Right kidney (tissue), 1 donor: Measurements from ENCODE around the gene KCNH6.

Experiments used
- DNase-seq: peaks from one replicate; pipeline ENCODE4 v3.0.0-alpha.2; 2016

The KCNH6 gene

DNA sequence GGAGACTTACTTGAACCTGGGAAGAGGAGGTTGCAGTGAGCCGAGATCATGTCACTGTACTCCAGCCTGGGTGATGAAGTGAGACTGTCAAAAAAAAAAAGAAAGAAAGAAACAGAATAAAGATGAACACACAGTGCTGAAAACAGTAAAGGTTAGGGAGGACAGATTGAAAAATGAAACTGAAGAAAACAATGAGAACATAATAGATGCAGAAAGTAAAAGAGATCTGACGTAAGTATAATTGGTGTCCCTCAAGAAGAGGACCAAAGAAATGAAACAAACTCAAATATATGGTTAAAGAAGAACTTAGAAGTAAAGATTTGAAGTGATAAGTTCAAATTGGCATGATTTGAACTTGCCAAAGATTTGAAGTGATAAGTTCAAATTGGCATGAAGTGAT, 34.3 kb downstream of the KCNH6 start:
- DNase-seq = no peak

DNA sequence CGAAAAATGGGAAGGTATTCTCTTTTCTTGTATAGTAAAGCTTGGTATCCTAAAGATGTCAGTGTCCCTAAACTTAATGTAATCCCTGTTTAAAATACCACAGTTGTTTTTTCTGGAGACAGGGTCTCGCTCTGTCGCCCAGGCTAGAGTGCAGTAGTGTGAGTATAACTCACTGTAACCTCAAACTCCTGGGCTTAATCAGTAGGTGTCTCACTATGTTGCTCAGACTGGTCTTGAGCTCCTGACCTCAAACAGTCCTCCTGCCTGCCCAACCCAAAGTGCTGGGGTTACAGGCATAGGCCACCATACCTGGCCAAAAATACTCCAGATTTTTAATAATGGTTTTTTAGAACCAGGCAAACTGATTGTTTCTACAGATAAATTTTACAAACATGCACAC, 35.3 kb downstream of the KCNH6 start:
- no peak for DNase-seq

DNA sequence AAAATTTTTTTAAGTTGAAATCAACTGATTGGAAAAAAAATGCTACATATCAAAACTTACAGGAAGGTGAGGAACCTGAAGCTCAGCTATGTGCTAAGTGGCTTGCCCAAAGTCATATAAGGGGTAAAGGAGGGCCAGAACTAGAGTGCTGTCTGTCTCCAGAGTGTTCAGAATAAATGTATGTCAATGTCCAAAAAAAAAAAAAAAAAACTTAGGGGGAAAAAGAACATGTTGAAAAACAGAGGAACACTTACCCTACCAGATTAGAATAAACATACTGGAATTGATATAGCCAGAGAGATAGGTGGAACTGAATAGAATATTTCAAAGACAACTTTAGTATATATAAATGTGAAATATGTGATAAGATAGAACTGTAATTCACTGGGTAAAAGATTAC, 38.7 kb downstream of the KCNH6 start:
- DNase-seq = no peak

DNA sequence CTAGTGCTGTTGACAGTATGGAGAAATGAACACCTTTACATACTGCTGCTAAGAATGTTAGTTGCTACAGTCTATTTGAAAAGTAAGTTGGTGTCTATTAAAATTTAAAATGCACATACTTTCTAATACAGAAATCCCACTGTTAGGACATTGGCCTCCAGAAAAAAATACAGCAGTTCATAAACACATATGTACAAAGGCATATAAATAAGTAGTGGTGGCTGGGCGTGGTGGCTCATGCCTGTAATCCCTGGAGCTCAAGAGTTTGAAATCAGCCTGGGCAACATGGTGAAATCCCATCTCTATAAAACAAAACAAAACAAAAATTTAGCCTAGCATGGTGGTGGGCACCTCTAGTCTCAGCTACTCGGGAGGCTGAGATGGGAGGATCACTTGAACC, 40.2 kb downstream of the KCNH6 start:
- no peak for DNase-seq

DNA sequence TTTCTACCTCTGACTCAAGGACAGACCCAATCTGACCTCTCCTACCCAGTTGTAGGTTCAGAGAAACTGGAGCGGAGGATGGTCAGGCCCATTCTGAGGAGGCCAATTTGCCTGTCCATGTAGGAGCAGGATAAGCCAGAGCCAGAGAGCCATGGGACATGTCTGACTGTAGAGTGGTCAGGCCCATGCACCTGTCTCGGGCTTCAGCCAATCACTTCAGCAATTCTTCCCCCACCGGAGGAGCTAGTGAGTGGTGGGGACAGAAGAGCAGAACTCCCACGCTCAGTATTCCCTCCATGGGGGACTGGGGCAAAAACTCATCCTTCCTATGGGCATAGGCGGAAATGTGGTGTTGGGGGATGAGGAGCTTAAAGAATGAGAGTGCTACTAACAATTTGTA, 41.4 kb downstream of the KCNH6 start:
- DNase-seq = no peak

DNA sequence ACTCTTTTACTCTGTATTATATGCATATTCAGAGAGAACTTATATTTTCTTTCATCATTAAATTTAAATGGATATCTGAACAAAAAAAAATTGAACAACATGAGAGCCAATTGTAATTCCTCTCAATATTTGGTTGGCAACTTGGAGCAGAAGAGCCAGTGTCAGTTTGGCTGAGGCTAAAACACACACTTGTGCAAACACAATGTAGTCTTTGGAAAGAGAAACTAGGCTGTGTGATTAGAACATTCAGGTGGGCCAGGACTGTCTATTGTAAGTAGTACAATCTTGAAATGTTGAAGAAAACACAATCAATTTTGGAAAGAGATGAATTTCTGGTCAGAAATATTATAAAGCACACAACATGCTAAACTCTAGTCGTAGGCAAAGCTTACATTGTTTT, 44.1 kb downstream of the KCNH6 start:
- no peak for DNase-seq

DNA sequence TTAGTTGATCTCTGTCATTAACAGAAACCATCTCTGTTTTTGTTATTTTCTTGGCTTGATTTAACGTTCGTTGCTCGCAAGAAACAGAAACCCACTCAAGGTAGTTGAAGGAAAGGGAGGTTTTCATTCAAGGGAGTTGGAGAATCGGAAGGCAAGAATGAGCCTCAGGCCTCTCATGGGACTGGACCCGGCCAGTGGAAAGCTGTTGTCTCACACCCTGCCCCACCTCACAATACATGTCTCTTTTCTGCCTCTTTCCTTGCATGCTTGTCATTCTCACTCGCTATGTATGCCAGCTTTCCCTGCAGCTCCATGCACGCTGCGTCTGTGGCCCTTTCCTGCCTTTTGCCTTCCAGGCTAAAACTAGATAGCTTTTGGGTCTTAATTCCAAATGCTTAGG, 45.4 kb downstream of the KCNH6 start:
- DNase-seq = no peak

DNA sequence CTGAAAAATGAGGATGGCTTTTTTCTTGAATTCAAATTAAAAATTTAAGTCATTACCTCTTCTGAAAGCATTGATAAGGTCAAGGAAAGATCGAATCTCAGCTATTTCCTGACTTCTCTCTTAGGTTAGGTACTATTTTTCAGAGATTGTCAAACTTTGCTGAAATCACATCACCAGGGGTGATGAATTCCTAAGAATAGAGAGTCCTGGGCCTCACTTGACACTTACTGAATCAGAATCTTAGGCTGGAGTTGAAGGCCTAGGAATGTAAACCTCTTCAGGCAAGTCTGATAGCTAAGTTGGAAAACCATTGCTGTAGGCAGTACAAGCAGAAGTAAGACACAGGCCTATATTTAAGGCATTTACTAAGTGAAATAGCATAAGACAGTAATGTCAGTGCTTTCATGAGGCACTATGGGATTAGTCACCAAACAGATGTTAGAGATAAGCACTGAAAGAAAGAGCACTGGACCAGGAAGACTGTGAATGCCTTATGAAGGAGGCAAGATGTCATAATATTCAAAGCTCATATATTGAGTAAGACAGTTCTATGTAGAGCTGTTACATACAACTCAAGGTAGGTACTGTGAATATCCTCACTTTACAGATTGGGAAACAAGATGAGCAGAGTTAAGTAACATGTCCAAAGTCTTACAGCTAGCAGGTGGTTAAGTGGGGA, 48.6 kb downstream of the KCNH6 start:
- no peak for DNase-seq

DNA sequence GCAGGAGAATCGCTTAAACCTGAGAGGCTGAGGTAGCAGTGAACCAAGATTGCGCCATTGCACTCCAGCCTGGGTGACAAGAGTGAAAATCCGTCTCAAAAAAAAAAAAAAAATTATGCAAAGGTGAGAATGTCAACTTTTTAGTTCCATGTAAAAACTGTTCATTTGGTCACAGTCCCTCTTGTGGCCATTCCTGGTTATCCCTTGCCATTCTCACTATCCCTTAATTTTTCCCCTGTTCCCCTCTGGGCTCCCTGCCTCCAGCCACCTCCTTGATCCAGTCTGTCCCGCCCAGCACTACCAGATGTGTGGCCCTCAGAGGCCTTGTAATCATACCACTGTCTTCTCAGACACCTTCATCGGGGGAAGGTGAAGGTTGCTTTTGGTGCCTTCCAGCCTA, 50.5 kb downstream of the KCNH6 start:
- DNase-seq = no peak

DNA sequence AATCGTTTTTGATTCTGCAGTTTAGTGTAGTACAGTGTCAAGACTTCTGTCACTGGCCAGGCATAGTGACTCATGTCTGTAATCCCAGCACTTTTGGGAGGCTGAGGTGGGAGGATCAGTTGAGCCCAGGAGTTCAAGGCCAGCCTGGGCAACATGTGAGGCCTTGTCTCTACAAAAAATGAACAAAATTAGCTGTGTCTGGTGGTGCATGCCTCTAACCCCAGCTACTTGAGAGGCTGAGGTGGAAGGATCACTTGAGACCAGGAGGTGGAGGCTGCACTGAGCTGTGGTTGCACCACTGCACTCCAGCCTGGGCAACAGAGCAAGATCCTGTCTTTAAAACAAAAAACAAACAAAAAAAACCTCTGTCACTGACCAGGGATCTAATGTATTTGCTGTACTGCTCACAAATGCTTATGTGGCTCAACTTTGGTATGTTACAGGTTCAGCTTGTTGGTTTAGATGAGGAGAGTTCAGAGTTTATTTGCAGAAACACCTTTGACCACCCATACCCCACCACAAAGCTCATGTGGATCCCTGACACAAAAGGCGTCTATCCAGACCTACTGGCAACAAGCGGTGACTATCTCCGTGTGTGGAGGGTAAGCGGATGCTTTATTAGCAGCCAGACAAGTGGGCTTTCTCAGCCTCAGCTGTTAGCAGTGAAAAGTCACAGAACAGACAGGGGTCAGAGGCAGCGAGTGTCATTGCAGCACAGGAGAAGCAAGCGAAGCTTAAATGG, 55.0 kb downstream of the KCNH6 start:
- DNase-seq = no peak

DNA sequence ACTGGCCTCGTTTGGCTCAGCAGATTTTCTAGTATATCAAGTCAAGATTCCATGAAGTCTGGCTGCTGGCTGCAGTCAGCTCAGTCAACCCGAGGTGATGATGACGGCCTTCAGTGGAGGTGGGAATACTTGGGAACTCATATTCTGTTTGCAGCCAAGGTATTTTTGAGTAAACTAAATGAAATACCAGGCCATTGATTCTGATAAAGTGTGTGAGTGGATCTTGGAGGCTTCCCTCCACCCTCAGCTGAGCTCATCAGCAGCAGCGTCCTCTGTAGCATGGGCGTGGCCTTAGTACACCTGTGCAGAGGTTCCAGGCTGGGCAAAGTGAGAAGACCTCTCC, 55.6 kb downstream of the KCNH6 start:
- no peak for DNase-seq

DNA sequence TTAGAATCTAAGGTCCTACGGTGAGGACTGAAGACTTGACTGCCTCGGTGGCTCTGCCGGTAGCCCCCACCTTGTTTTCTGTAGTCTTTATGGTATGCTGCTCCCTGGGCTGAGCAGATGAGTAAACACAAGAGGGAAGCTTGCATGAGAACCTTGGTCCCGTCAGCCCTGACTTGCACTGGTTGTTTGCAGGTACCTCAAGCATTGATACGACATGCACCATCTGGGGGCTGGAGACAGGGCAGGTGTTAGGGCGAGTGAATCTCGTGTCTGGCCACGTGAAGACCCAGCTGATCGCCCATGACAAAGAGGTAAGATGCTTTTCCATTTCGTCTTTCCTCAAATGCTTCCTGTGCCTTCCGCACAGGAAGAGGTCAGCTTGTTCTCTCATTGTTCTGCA, 56.5 kb downstream of the KCNH6 start:
- DNase-seq = no peak

DNA sequence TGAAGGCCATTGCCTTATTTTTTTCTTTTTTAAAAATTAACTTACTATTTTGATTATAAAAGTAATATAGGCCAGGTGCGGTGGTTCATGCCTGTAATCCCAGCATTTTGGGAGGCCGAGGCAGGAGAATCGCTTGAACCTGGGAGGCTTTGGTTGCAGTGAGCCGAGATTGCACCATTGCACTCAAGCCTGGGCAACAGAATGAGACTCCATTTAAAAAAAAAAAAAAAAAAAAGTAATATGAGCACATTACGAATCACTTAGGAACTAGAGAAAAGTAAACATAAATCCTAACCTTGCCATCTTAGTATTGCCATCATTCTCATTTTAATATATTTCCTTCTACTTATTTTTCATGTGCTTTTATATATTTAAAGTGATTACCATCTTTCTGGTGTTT, 64.6 kb downstream of the KCNH6 start:
- DNase-seq = no peak

DNA sequence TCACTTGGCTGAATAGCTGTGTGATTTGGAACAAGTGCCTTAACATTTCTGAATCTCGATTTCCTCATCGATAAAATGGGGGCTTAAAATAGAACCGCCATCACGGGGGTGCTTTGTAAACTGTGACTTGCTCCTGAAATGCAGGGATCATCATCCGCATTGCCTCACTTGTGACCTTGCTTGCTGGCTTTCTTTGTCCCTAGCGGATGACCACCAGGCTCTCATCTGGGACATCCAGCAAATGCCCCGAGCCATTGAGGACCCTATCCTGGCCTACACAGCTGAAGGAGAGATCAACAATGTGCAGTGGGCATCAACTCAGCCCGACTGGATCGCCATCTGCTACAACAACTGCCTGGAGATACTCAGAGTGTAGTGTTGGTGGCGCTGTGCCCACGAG, 65.6 kb downstream of the KCNH6 start:
- DNase-seq = no peak

DNA sequence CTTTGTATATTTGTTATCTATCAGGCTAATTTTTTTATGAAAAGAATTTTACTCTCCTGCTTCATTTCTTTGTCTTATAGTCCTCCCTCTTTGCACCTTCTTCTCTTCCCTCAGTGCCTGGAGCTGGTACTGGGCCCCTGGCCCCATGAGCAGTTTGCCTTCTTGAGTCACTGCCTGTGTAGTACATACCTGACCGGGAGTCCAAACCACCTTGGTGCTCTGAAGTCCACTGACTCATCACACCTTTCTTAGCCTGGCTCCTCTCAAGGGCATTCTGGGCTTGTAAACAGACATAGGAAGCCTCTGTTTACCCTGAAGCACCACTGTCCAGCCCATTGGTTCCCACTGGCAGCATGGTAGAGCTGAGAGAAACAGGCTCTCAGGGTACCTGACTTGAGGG, 66.5 kb downstream of the KCNH6 start:
- no peak for DNase-seq

DNA sequence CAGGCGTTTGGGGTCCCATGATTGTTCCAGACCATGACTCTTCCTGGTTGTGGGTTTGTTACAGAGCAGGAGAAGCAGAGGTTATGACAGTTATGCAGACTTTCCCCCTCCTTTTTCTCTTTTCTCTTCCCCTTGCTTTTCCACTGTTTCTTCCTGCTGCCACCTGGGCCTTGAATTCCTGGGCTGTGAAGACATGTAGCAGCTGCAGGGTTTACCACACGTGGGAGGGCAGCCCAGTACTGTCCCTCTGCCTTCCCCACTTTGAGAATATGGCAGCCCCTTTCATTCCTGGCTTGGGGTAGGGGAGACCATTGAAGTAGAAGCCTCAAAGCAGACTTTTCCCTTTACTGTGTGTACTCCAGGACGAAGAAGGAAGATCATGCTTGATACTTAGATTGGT, 69.6 kb downstream of the KCNH6 start:
- DNase-seq = no peak

DNA sequence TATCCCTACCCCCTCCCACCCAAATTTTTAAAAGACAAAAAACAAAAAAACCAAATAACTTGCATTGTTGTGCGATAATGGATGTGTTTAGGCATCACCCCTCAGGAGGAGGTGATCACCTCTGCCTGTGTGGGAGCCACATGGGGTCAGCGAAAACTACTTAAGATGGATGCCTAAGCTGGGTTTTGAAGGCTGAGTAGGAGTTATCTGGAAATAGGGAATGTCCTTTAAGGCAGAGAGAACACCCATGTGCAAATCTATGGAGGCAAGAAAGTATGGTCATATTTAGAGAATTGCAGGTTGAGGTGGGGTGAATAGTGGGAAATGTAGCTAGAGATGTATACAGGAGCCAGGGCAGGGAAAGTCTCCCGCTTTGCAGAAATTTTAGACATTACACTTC, 72.0 kb downstream of the KCNH6 start:
- no peak for DNase-seq
